Bronchial epithelial cell (primary cell): Measurements from ENCODE around the gene CCDC78. TPM values are rescaled to one million over a fixed set of nuclear protein-coding genes. Genes with fewer than 3 reads are reported as not detected.
A peak's percentile ranks its signal among the peaks of the same experiment; 100 is the strongest.

ENCODE experiments used
- DNase-seq: peaks from one replicate; pipeline ENCODE4 v3.0.0-alpha.2; 2010; ENCODE audit warnings: low read depth
- FAIRE-seq: peaks from 2 replicates; lab custom pipeline; 2011; peaks lifted over from hg19 to GRCh38; lab: Jason Lieb, UNC
- H3K27me3 ChIP-seq: 2 replicates; pipeline ENCODE4 v1.5.1; 2011; ENCODE audit warnings: low read length; ENCODE audit not compliant: control insufficient read depth, insufficient read depth
- H3K36me3 ChIP-seq: 2 replicates; pipeline ENCODE4 v1.5.1; 2011; ENCODE audit warnings: low read length; ENCODE audit not compliant: control insufficient read depth, insufficient read depth
- H3K4me3 ChIP-seq: 2 replicates; pipeline ENCODE4 v1.5.1; 2011; ENCODE audit warnings: mild to moderate bottlenecking, low read depth, low read length, control low read depth
- total RNA-seq: library from RNA; depleted of rRNA; stranded (reverse); fragments of >200 nt; gene quantifications from 2 replicates; pipeline ENCODE4 v1.2.1, GENCODE V29; 2014
- TF ChIP-seq, protein P1 (sequence below): IDR thresholded peaks from 2 replicates; pipeline ENCODE4 v1.5.1; 2011; ENCODE audit warnings: mild to moderate bottlenecking, moderate library complexity, low read length, control low read depth, inconsistent platforms; ENCODE audit not compliant: insufficient read depth, severe bottlenecking

Gene CCDC78
- total RNA-seq, 1 donor from 2014 or later = 1.6 TPM

DNA sequence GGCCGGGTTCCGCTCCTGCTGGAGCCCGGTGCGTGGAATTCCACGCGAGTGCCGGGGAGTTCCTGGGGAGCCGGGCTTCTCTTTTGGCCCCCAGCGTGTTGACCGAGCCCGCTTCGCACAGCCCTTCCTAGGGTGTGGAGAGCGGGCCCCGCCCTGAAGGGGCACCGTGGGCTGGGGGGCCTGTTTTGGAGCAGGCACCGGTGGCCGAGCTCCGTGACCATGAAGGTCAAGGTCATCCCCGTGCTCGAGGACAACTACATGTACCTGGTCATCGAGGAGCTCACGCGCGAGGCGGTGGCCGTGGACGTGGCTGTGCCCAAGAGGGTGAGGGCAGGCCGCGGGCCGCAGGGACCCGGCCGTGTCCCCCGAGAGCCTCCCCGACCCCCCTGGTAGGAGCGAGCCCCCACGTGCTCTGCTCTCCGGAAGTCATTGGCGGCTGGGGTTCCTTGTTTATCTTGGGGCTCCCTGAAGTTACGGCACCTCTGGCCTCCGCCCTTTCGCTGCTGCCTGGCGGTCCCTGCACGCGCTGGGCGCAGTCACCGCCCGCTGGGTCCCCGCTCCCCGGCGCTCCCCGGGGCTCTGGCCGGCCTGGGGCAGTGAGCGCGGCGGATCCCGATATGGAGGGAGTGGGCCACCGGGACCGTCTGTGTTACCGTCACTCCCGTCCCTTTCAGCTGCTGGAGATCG lies 1.2 kb upstream of the CCDC78 start:
- H3K4me3 ChIP-seq = peak overlapping the region; percentile 72
- FAIRE-seq = no peak

GRCh38 chr16:726188-726437 lies 130 bp downstream of the CCDC78 start:
- Histone ChIP-seq H3K36me3 (peaks cover 2% of the 10 kb centered on the region), H3K4me3 (no peak overlapping the region), H3K27me3 (no peaks in the 10 kb centered on the region)
- DNase-seq = no peak
- no peak for FAIRE-seq
- TF ChIP-seq, protein P1, sequence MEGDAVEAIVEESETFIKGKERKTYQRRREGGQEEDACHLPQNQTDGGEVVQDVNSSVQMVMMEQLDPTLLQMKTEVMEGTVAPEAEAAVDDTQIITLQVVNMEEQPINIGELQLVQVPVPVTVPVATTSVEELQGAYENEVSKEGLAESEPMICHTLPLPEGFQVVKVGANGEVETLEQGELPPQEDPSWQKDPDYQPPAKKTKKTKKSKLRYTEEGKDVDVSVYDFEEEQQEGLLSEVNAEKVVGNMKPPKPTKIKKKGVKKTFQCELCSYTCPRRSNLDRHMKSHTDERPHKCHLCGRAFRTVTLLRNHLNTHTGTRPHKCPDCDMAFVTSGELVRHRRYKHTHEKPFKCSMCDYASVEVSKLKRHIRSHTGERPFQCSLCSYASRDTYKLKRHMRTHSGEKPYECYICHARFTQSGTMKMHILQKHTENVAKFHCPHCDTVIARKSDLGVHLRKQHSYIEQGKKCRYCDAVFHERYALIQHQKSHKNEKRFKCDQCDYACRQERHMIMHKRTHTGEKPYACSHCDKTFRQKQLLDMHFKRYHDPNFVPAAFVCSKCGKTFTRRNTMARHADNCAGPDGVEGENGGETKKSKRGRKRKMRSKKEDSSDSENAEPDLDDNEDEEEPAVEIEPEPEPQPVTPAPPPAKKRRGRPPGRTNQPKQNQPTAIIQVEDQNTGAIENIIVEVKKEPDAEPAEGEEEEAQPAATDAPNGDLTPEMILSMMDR = no peak

More for the DNA sequence above, 1.2 kb upstream of the CCDC78 start:
- H3K36me3 ChIP-seq = peaks cover 6% of the 10 kb centered on the region
- no peak for DNase-seq
- TF ChIP-seq, protein P1 = no peak
- H3K27me3 ChIP-seq = no peaks in the 10 kb centered on the region

GRCh38 chr16:725463-726187 lies 618 bp downstream of the CCDC78 start:
- DNase-seq = no peak
- no peak overlapping the region for H3K4me3 ChIP-seq
- H3K36me3 ChIP-seq = peaks cover 2% of the 10 kb centered on the region
- no peak for FAIRE-seq
- no peaks in the 10 kb centered on the region for H3K27me3 ChIP-seq
- TF ChIP-seq, protein P1 = no peak

GRCh38 chr16:725041-725376 lies 1.2 kb downstream of the CCDC78 start:
- Histone ChIP-seq H3K4me3 (no peak overlapping the region), H3K36me3 (peaks cover 2% of the 10 kb centered on the region), H3K27me3 (no peaks in the 10 kb centered on the region)
- TF ChIP-seq, protein P1 = no peak
- DNase-seq = no peak
- no peak for FAIRE-seq

- TF ChIP-seq, protein P1 = no peak
These were observed 1.8 kb downstream of the CCDC78 start for GRCh38 chr16:724188-725040.

More at GRCh38 chr16:724188-725040, 1.8 kb downstream of the CCDC78 start:
- FAIRE-seq (no peak), DNase-seq (no peak)
- Histone ChIP-seq H3K4me3 (no peak overlapping the region), H3K36me3 (peaks cover 2% of the 10 kb centered on the region), H3K27me3 (no peaks in the 10 kb centered on the region)
